Measurements from ENCODE around the gene GP9. TPM values are rescaled to one million over a fixed set of nuclear protein-coding genes. Genes with fewer than 3 reads are reported as not detected.
A peak's percentile ranks its signal among the peaks of the same experiment; 100 is the strongest.
"Not testable (repeated sequence)": the region's sequence is repeated elsewhere in the genome, so short reads cannot be mapped to it uniquely, and the experiment has no call there.

Gene GP9
- total RNA-seq, 4 donors from 2014 or later = 0.50 TPM; not detected in 3

- intact Hi-C loops (cut with DNase I) = loop anchor here (10.0 kb wide), 1 partner anchor 110 kb away; no protein-coding TSS in a partner anchor
- Histone ChIP-seq H3K27ac (replicated peaks in 1 of 4) (no peak overlapping the region), H3K9me3 (no peaks in the 10 kb centered on the region), H3K4me1 (peaks cover 6 to 12% (median 11%) of the 10 kb centered on the region in 4 donors), H3K36me3 (no peaks in the 10 kb centered on the region), H3K4me3 (no peak overlapping the region), H3K27me3 (no peaks in the 10 kb centered on the region)
- no peak for DNase-seq (ENCODE audit: extremely low spot score)
- TF ChIP-seq POLR2A (IDR thresholded peaks at IDR 0.05; ENCODE audit: low read depth) (no peak), EP300 (IDR thresholded peaks at IDR 0.05) (no peak), CTCF (IDR thresholded peaks at IDR 0.05) (no peak), POLR2AphosphoS5 (IDR thresholded peaks at IDR 0.05) (no peak)
- WGBS = 100% methylated on average over 4 of the region's 12 CpGs
Observed at GRCh38 chr3:129085165-129085715, 24.7 kb downstream of the GP9 start.

GRCh38 chr3:129085818-129086217 lies 25.2 kb downstream of the GP9 start:
- Histone ChIP-seq H3K4me1 (peaks cover 6 to 12% (median 11%) of the 10 kb centered on the region in 4 donors), H3K4me3 (no peak overlapping the region), H3K27me3 (no peaks in the 10 kb centered on the region), H3K9me3 (no peaks in the 10 kb centered on the region), H3K36me3 (no peaks in the 10 kb centered on the region), H3K27ac (replicated peaks in 1 of 4) (peak overlapping the region; percentile 82 to 88 (median 83))
- 91% methylated on average over 4 of the region's 4 CpGs for WGBS
- intact Hi-C loops (cut with DNase I) = loop anchor here (10.0 kb wide), 1 partner anchor 111 kb away; no protein-coding TSS in a partner anchor
- DNase-seq (ENCODE audit: extremely low spot score) = no peak
- no peak for TF ChIP-seq POLR2A (IDR thresholded peaks at IDR 0.05; ENCODE audit: low read depth)
- no peak for TF ChIP-seq CTCF (IDR thresholded peaks at IDR 0.05)
- no peak for TF ChIP-seq EP300 (IDR thresholded peaks at IDR 0.05)
- no peak for TF ChIP-seq POLR2AphosphoS5 (IDR thresholded peaks at IDR 0.05)

- H3K9me3 ChIP-seq = no peaks in the 10 kb centered on the region
- peaks cover 6 to 12% (median 11%) of the 10 kb centered on the region in 4 donors for H3K4me1 ChIP-seq
- peak overlapping the region; percentile 82 to 88 (median 83) for H3K27ac ChIP-seq (replicated peaks in 1 of 4)
- 65% methylated on average over 5 of the region's 8 CpGs for WGBS
- DNase-seq (ENCODE audit: extremely low spot score) = no peak
- TF ChIP-seq CTCF (IDR thresholded peaks at IDR 0.05) (peak in 1 of 3 experiments; percentile 16), EP300 (IDR thresholded peaks at IDR 0.05) (no peak), POLR2AphosphoS5 (IDR thresholded peaks at IDR 0.05) (peak; percentile 34 to 44)
- intact Hi-C loops (cut with DNase I) = loop anchor here (10.0 kb wide), 1 partner anchor 112 kb away; no protein-coding TSS in a partner anchor
- no peak overlapping the region for H3K4me3 ChIP-seq
- H3K27me3 ChIP-seq = no peaks in the 10 kb centered on the region
- H3K36me3 ChIP-seq = peaks cover 0 to 13% (median 12%) of the 10 kb centered on the region in 4 donors
Observed at GRCh38 chr3:129087138-129087702, 26.6 kb downstream of the GP9 start.

- intact Hi-C loops (cut with DNase I) = loop anchor here (10.0 kb wide), 1 partner anchor 113 kb away; no protein-coding TSS in a partner anchor
- DNase-seq (ENCODE audit: extremely low spot score); H3K4me3 ChIP-seq; H3K9me3 ChIP-seq; H3K27me3 ChIP-seq: not testable (repeated sequence)
- peaks cover 2 to 19% (median 18%) of the 10 kb centered on the region in 4 donors for H3K36me3 ChIP-seq
- no CpG with 5 or more reads among the region's 9 CpGs for whole genome bisulfite sequencing
- H3K27ac ChIP-seq (replicated peaks in 1 of 4) = peak overlapping the region; percentile 44 to 88 (median 68)
- peaks cover 6 to 12% (median 11%) of the 10 kb centered on the region in 4 donors for H3K4me1 ChIP-seq
Observed at GRCh38 chr3:129087904-129088303, 27.3 kb downstream of the GP9 start.

GRCh38 chr3:129088312-129088711 lies 27.7 kb downstream of the GP9 start:
- peaks cover 6 to 23% (median 22%) of the 10 kb centered on the region in 4 donors for H3K36me3 ChIP-seq
- DNase-seq (ENCODE audit: extremely low spot score); H3K9me3 ChIP-seq; H3K27ac ChIP-seq (replicated peaks in 1 of 4); H3K27me3 ChIP-seq; H3K4me3 ChIP-seq: not testable (repeated sequence)
- peaks cover 6 to 12% (median 11%) of the 10 kb centered on the region in 4 donors for H3K4me1 ChIP-seq
- intact Hi-C loops (cut with DNase I) = loop anchor here (10.0 kb wide), 1 partner anchor 114 kb away; no protein-coding TSS in a partner anchor
- no CpG with 5 or more reads among the region's 6 CpGs for WGBS
